Measurements from ENCODE around the gene RAB3IP. TPM values are rescaled to one million over a fixed set of nuclear protein-coding genes. Genes with fewer than 3 reads are reported as not detected.

Gene RAB3IP
- total RNA-seq, 1 donor from 2014 or later, result 16.5 TPM

- no peak for TF ChIP-seq CTCF (IDR thresholded peaks at IDR 0.05)
- Mint-ChIP-seq H3K36me3 (ENCODE audit: unreplicated experiment) (no peaks in the 10 kb centered on the region), H3K9me3 (ENCODE audit: unreplicated experiment) (no peaks in the 10 kb centered on the region), H3K27ac (ENCODE audit: unreplicated experiment) (no peak overlapping the region), H3K4me1 (ENCODE audit: unreplicated experiment) (no peaks in the 10 kb centered on the region), H3K27me3 (ENCODE audit: unreplicated experiment) (peaks cover 26% of the 10 kb centered on the region), H3K4me3 (ENCODE audit: unreplicated experiment) (no peak overlapping the region)
- DNase-seq (ENCODE audit: extremely low spot score, unreplicated experiment), result no peak
Measured at GRCh38 chr12:69840727-69841126, 102.1 kb downstream of the RAB3IP start.

GRCh38 chr12:69843608-69844007 is 104.9 kb downstream of the RAB3IP start:
- peaks cover 22% of the 10 kb centered on the region for H3K27me3 Mint-ChIP-seq (ENCODE audit: unreplicated experiment)
- H3K4me3 Mint-ChIP-seq (ENCODE audit: unreplicated experiment), result no peak overlapping the region
- no peaks in the 10 kb centered on the region for H3K9me3 Mint-ChIP-seq (ENCODE audit: unreplicated experiment)
- H3K27ac Mint-ChIP-seq (ENCODE audit: unreplicated experiment), result no peak overlapping the region
- no peak for TF ChIP-seq CTCF (IDR thresholded peaks at IDR 0.05)
- no peaks in the 10 kb centered on the region for H3K4me1 Mint-ChIP-seq (ENCODE audit: unreplicated experiment)
- DNase-seq (ENCODE audit: extremely low spot score, unreplicated experiment), result no peak
- H3K36me3 Mint-ChIP-seq (ENCODE audit: unreplicated experiment), result no peaks in the 10 kb centered on the region

- Mint-ChIP-seq H3K9me3 (ENCODE audit: unreplicated experiment) (no peaks in the 10 kb centered on the region), H3K27ac (ENCODE audit: unreplicated experiment) (no peak overlapping the region), H3K36me3 (ENCODE audit: unreplicated experiment) (no peaks in the 10 kb centered on the region), H3K4me3 (ENCODE audit: unreplicated experiment) (no peak overlapping the region), H3K27me3 (ENCODE audit: unreplicated experiment) (peaks cover 22% of the 10 kb centered on the region), H3K4me1 (ENCODE audit: unreplicated experiment) (no peaks in the 10 kb centered on the region)
- no peak for DNase-seq (ENCODE audit: extremely low spot score, unreplicated experiment)
- TF ChIP-seq CTCF (IDR thresholded peaks at IDR 0.05), result no peak
Measured at GRCh38 chr12:69844416-69844815, 105.8 kb downstream of the RAB3IP start.

- no peaks in the 10 kb centered on the region for H3K9me3 Mint-ChIP-seq (ENCODE audit: unreplicated experiment)
- H3K4me3 Mint-ChIP-seq (ENCODE audit: unreplicated experiment), result no peak overlapping the region
- TF ChIP-seq CTCF (IDR thresholded peaks at IDR 0.05), result no peak
- H3K27ac Mint-ChIP-seq (ENCODE audit: unreplicated experiment), result no peak overlapping the region
- DNase-seq (ENCODE audit: extremely low spot score, unreplicated experiment), result no peak
- no peaks in the 10 kb centered on the region for H3K4me1 Mint-ChIP-seq (ENCODE audit: unreplicated experiment)
- H3K36me3 Mint-ChIP-seq (ENCODE audit: unreplicated experiment), result no peaks in the 10 kb centered on the region
- peaks cover 22% of the 10 kb centered on the region for H3K27me3 Mint-ChIP-seq (ENCODE audit: unreplicated experiment)
Measured at GRCh38 chr12:69844836-69845235, 106.2 kb downstream of the RAB3IP start.

GRCh38 chr12:69846976-69847375 is 108.3 kb downstream of the RAB3IP start:
- Mint-ChIP-seq H3K27me3 (ENCODE audit: unreplicated experiment) (peaks cover 19% of the 10 kb centered on the region), H3K4me1 (ENCODE audit: unreplicated experiment) (no peaks in the 10 kb centered on the region), H3K27ac (ENCODE audit: unreplicated experiment) (no peak overlapping the region), H3K4me3 (ENCODE audit: unreplicated experiment) (no peak overlapping the region), H3K36me3 (ENCODE audit: unreplicated experiment) (no peaks in the 10 kb centered on the region), H3K9me3 (ENCODE audit: unreplicated experiment) (peaks cover 8% of the 10 kb centered on the region)
- no peak for DNase-seq (ENCODE audit: extremely low spot score, unreplicated experiment)
- no peak for TF ChIP-seq CTCF (IDR thresholded peaks at IDR 0.05)
